Astrocyte of the spinal cord (primary cell): Measurements from ENCODE around the gene MEGF11.

Experiments
- DNase-seq: peaks from one replicate; pipeline ENCODE4 v3.0.0; 2011; ENCODE audit warnings: low read depth, low spot score
- H3K4me3 ChIP-seq: 2 replicates; pipeline ENCODE4 v1.5.1; 2011; ENCODE audit warnings: low read depth, mild to moderate bottlenecking, low read length, moderate library complexity
- in situ Hi-C: cut with HindIII; loops from 2 replicates; pipeline ENCODE4 v1.10.0; 2017; ENCODE audit warnings: low sequenced_read_pairs
- TF ChIP-seq, protein P1 (sequence below): IDR thresholded peaks from 2 replicates; pipeline ENCODE4 v1.5.1; 2012; ENCODE audit warnings: low read depth, mild to moderate bottlenecking, low read length, inconsistent platforms

Gene MEGF11

DNA sequence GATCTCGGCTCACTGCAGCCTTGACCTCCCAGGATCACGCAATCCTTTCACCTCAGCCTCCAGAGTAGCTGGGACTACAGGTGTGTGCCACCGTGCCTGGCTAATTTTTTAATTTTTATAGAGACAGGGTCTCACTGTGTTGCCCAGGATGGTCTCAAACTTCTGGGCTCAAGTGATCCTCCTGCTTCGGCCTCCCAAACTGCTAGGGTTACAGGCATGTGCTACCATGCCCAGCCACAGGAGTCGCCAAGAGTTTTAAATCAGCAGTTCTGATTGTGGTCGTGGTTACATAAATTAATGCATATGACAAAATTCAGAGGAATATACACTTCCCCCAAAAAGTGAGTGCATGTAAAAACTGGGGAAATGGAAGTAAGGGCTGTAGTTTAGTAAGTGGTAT, 32.9 kb downstream of the MEGF11 start:
- in situ Hi-C loops, result no loop called here
- no peak overlapping the region for H3K4me3 ChIP-seq
- TF ChIP-seq, protein P1, sequence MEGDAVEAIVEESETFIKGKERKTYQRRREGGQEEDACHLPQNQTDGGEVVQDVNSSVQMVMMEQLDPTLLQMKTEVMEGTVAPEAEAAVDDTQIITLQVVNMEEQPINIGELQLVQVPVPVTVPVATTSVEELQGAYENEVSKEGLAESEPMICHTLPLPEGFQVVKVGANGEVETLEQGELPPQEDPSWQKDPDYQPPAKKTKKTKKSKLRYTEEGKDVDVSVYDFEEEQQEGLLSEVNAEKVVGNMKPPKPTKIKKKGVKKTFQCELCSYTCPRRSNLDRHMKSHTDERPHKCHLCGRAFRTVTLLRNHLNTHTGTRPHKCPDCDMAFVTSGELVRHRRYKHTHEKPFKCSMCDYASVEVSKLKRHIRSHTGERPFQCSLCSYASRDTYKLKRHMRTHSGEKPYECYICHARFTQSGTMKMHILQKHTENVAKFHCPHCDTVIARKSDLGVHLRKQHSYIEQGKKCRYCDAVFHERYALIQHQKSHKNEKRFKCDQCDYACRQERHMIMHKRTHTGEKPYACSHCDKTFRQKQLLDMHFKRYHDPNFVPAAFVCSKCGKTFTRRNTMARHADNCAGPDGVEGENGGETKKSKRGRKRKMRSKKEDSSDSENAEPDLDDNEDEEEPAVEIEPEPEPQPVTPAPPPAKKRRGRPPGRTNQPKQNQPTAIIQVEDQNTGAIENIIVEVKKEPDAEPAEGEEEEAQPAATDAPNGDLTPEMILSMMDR, result no peak
- no peak for DNase-seq

DNA sequence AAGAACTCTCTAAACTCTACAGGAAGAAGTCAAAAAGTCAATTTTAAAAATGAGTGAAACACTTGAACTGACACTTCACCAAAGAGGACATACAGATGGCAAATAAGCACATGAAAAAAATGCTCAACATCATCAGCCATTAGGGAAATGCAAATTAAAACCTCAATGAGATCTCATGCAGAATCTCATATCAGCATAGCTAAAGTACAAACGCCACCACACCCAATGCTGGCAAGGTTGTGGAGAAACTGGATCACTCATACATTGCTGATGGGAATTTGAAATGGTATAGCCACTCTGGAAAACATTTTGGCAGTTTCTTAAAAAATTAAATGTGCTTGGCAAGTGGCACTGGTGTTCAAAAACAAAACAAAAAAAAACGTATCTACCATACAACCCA, 34.2 kb downstream of the MEGF11 start:
- H3K4me3 ChIP-seq, result no peak overlapping the region
- in situ Hi-C loops, result no loop called here
- DNase-seq, result no peak
- TF ChIP-seq, protein P1, result no peak

GRCh38 chr15:66216806-66217205, 36.7 kb downstream of the MEGF11 start:
- in situ Hi-C loops, result no loop called here

DNA sequence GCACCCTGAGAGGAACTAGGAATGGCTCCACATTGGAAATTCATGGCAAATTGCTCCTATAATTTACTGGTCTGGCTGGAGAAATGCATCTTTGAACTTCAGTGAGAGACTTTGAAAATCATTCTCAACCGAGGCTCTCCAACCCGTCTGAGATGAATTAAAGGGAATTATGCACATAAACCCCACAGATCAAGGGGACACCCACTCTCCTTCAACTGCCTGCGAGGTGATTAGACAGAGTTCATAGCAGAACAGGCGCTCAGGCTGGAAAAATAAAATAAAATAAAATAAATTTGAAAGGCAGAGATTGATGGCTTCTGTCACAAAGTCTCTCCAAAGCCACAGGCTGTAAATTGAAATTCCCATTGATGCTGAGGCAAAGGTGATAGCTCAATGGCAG, 37.7 kb downstream of the MEGF11 start:
- in situ Hi-C loops, result no loop called here
- no peak for DNase-seq
- TF ChIP-seq, protein P1, result no peak
- no peak overlapping the region for H3K4me3 ChIP-seq

More at GRCh38 chr15:66216806-66217205, 36.7 kb downstream of the MEGF11 start:
- DNase-seq, result no peak
- no peak overlapping the region for H3K4me3 ChIP-seq
- TF ChIP-seq, protein P1, result no peak

- no peak for DNase-seq
- in situ Hi-C loops, result no loop called here
- TF ChIP-seq, protein P1, result no peak
- no peak overlapping the region for H3K4me3 ChIP-seq
These were observed 39.3 kb downstream of the MEGF11 start for GRCh38 chr15:66214246-66214645.

- no peak overlapping the region for H3K4me3 ChIP-seq
- TF ChIP-seq, protein P1, result no peak
- in situ Hi-C loops, result no loop called here
- no peak for DNase-seq
These were observed 41.0 kb downstream of the MEGF11 start for GRCh38 chr15:66212563-66212921.
